Dedifferentiated amniotic fluid mesenchymal stem cell (primary cell): ENCODE measurements around the gene DLGAP4.

Experiments
- DNase-seq: peaks from one replicate; pipeline ENCODE4 v3.0.0-alpha.2; 2016; ENCODE audit errors: extremely low spot score

The DLGAP4 gene

DNA sequence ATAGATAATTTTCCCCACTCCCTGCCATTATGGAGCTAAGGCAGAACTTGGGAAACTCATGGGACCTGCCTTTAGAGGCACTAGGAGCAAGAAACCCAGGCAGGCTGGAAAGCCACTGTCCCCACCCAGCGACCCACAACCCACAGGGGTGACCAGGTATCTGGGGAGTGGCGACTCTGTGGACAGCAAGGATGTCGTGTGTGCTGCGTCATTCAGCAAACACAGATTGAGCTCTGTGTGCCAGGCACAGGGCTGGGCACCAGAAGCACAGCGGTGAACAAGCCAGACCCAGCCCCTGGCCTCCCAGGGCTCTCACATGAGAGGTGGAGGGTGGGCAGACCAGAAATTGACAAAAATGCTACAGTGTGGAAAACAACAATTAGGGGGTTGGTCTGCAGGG, 27.7 kb downstream of the DLGAP4 start:
- DNase-seq = no peak

DNA sequence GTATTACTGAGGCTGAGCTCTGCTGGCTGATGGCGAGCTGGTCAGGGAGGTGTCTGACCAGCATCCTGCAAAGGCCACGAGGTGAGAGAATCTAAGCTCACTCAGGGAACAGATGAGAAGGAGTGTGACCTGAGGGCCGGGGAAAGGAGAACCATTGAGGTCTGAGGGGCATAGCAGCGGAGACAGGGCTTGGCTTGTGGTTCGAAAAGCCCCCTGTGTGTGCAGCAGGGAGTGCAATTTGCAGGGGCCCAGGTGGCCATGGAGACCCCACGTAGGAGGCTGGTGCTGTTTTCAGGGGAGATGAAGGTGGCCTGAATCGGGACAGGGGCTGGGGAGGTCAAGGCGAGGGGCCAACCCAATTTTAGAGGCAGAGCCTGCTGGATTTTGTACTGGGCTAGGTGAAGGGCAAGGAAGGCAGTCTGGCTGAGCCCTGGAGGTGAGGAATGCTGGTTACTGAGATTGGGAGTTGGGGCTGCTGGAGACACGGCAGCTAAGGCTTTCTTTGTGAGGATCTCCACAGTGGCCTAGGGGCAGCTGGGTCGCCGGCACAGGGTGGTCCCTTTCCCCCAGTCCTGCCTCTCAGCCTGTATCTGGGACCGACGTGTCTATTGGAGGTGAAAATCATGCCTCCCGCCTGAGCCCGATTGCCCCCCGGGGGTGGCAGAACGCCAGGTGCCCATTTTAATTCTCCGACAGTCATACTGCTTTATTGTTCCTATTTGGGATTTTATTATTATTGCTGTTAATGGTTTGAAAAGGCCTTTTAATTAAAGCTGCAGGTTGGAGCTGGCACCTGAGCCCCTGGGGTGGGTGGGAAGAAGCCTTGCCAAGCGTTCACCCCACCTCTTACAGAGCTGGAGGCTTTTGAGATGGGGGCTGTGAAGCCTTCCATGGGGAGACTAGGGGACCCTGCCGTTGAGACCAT, 28.4 kb downstream of the DLGAP4 start:
- DNase-seq = no peak

DNA sequence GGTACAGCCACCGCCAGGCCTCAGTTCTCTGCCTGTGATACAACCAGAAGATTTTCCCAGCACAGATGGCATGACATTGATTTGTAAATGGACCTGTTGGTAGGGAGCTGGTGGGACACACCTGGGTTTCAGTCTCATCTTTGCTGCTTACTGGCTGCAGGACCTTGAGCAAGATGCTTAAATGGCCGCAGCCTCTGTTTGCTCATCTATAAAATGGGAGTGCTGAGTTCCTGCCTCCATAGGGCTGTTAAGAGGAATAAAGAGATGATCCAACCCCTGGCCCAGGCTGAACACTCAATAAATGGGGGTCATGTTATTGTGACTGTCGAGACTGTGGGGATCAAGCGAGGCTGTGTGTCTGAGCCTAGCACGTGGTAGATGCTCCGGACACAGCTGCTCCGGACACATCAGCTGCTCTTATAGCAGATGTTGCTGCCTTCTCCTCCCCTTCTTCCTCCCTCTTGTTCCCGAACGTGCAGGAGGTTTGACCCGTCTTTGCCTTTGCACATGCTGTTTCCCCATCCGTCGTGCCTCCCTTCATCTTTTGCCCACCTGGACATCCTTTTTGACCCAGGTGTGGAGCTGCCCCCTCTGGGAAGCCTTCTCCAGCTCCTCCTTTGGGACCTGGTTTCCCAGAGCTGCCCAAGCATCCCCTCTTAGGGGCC, 29.2 kb downstream of the DLGAP4 start:
- no peak for DNase-seq

DNA sequence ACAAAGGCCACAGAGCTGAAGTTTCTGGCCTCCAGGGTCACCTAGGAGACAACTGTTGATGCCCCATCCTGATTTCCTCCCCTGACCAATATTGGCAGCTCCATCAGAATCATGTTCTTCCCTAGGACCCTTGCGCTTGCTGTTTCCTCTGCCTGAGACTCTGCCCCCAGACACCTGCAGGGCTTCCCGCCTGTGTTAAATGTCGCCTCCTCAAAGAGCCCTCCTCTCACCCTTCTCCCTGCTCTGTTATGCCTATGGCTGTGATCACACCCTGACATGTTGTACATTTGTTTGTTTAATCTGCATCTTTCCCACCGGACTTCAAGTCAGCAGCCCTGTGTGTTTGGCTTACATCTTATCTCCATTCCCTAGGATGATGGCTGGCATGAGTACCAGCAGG, 30.1 kb downstream of the DLGAP4 start:
- no peak for DNase-seq

DNA sequence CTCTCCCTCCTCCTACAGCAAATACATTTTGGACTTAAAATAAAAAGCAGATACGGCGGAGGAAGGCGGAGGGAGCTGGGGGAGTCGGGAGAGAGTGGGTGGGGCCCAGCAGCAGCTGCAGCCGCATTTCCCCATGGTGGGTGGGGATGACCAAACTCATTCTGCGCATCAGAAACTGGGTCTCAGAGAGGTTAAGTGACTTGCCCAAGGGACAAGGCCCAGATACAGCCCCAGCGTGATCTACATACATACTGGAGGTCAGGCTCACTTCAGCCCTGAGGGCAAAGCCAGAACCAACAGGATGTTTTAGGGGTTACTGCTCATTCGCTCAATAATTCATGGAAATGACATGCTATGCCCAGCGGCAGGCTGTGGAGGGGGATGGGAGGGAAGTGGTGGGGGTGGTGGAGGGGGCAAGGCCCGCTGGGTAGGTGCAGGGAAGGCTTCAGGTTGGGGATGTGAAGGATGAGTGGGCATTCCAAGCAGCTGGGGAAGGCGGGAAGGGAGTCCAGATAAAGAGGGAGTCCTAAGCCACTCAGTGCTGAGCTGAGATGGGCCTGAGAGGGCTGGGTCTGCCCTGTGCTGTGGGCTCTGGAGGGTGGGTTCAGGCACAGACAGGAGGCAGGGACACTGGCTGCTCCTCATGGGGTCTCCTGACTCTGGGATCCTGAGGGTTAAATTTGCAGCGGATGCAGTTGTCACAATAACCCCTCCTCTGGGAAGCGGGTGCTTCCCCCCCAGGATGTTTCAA, 31.0 kb downstream of the DLGAP4 start:
- DNase-seq = no peak

DNA sequence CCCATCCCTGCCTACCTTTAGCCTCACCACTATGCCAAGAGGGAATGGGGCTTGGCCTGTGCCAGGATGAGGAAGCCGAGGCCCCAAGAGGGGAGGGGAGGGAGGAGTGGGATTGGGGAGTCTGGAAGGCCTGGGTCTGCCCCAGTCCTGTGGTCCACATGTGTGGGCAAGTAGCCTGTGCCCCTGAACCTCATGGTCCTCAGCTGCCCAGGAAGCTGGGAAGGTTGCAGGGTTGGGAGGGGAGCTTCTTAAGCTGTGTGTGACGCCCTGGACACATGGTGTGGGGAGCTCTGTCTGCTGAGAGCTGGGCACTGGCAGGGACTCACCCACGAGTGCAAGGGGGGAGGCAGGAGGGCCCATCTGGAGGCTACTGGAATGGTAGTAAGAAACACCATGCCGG, 31.7 kb downstream of the DLGAP4 start:
- DNase-seq = no peak

DNA sequence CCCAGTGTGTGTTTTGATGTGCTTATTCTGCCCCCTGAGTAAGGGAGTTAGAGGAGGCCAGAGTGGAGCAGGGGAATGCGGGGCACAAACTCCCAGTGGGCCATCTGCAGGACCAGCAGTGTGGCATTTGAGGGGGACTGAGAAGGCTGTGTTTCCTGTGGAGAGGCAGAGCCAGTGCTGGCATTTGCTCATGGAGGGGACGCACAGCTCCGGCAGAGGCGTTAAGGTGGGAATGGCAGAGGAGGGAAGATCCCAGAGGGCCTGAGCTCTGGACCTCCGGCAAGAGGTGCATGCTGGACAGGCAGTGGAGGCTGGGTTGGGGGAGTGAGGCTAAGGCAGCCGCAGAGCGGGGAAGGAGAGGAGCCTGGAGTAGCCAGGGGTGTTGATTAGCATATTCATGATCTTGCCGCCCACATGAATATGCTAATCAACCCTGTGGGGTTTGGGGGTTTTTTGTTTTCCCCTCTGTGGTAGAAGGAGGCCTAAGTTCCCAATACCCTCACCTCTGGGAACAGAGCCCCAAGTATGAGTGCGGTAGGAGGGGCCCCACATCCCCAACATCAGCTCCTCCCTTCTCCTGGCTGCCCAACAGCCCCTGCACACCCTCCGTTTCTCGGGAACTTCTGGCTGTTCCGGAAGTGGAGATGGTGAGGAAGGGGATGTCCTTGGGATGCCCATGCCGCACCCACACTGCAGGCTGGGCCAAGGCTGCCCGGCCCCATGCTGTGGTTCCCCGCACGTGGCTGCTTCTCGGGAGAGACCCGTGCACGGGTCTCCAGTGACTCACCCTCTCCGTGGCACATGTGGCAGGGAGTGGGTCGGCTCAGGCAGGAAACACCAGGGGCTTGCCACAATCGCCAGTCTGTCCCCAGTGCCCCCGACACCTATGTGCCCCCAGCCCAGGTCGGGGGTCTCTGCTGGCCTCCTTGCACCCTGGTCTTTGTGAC, 33.8 kb downstream of the DLGAP4 start:
- DNase-seq = no peak

DNA sequence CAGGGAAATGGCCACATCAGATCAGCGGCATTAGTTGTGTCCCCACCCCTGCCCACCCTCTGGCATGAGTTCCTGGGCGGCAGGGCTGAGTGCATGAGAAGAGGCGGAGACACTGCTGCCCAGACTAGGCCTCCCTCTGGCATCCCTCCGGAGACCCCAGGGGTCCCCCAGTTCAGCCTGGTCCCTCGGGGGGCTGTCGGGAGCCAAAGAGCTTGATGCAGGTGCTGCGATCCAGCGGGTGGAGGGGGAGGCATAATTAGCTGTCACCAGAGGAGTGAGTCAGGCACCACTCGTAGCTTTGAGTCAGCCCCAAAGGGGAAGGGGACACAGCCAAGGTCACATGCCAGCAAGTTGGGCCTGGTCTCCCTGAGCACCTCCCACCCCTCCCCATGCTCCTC, 34.5 kb downstream of the DLGAP4 start:
- no peak for DNase-seq

DNA sequence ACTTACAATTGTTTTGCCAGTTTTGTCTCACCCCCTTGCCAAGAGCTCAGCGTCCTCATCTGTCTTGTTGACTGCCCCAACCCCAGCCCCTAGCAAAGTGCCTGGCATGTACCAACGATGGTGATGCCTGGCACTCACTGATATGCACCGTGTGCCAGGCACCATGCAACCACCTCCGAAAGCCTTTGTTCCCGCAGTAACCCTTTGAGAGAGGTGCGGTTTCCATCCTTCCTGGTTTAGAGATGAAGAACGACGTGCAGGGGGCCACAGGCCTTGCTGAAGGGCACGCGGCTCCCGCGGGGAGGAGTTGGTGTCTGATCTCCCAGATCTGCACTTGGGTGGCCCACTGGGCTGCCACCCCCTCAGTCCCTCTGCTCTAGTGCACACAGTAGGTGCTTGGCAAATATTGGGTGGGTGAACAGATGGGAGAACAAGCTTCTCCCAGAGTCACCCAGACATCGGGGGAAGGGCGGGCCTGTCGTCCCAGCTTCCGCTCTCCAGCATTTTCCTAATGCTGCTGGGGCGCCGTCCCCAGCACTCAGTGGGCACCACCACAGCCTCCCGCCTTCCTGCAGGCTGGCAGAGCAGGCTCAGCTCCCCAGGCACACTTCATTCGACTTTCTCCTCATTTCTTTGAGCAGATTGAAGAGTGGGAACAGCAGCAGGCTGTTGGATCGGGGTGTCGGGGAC, 35.3 kb downstream of the DLGAP4 start:
- DNase-seq = no peak

DNA sequence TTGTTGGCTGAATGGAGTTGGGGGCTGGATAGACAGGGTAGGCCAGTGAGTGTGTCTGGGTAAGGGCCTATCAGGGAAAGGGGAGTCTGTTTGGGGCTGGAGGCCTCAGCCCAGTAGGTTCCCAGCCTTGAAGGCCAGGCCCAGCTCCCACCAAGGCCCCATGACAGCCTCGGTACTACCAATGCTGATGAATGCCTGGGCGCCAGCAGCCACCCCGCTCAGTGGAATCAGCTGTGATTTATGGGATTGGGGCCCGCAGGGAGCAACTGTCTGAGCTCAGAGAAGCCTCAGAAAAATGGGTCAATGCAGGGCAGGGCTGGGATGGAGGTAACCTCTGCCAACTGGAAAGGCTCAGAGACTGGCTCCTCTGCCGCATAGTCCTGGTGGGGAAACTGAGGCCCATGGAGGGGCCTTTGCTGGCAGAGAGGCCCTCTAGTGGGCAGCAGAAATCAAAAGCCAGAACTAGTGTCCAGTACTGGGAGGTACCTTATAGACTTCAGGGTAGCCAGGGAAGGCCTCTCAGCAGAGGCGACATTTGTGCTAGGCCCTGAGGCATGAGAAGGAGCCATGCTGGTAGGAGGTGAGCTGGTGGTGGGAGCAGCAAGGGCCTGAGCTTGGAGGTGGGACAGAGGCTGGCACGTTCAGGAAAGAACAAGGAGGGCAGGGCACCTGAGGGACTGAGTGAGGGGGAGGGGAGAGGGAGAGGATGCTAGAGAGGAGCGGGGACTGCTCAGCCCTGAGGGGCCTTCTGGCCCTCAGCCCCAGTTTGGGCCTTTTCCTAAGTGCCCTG, 36.4 kb downstream of the DLGAP4 start:
- no peak for DNase-seq

DNA sequence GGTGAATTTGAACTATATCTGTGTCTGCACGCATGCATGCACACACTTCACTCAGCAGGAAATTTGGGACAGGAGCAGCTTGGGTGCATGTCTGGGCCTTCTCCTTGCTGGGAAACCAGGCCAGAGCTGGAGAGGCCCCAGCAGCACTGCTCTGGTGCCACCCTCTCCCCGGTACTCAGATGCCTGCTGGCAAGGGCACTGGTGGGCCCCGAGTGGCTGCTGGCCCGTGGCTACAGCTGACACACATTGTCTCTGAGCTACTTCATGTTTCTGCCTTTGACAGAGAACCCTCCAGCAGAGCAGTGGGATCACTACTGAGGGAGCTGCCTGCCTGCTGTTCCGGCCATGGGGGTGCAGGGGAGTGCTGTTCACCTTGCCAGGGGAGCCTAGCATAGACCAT, 37.5 kb downstream of the DLGAP4 start:
- DNase-seq = no peak

DNA sequence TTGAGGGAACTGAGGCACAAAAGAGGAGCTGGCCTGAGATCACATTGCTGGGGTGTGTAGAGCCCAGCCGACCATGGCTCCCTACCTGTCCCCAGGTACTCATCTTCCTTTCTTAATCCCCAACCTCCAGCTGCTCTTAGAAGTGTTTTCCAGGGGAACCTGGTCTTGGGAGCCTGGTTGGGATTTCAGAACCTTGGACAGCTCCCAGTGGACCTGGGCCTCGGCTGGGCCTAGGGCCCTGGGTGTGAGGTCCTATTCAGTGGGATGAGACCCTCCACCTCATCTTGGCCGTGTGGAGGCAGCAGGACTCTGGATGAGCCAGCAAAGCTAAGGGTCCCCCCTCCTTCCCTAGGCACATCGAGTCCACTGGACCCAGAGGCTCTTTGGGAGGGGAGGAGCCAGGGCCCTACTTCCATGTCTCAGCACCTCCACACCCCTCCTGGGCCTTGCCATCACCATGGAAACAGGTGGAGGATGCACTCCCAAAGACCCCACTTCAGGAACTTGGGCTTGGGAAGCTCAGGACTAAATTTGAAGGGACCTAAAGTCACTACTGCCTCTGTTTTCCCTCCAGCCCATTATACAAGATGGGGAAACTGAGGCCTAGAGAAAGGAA, 38.5 kb downstream of the DLGAP4 start:
- DNase-seq = no peak

DNA sequence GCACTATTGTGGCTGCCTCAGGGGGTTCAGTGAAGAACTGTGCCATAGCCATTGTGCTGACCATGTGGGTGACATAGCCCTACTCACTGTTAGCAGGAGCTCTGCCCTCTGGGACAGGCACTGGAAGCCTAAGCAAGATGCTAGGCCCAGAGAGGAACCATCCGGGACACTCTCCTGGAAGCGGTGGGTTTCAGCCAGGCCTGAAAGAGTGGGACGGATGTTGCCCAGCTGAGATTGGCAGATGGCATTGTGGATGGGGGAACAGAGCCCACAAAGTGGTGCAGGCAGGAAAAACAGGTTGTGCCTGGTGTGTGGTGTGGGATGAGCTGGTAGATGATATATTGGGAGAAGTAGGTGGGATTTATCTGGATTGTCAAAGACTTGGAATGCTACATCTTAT, 40.1 kb downstream of the DLGAP4 start:
- no peak for DNase-seq

DNA sequence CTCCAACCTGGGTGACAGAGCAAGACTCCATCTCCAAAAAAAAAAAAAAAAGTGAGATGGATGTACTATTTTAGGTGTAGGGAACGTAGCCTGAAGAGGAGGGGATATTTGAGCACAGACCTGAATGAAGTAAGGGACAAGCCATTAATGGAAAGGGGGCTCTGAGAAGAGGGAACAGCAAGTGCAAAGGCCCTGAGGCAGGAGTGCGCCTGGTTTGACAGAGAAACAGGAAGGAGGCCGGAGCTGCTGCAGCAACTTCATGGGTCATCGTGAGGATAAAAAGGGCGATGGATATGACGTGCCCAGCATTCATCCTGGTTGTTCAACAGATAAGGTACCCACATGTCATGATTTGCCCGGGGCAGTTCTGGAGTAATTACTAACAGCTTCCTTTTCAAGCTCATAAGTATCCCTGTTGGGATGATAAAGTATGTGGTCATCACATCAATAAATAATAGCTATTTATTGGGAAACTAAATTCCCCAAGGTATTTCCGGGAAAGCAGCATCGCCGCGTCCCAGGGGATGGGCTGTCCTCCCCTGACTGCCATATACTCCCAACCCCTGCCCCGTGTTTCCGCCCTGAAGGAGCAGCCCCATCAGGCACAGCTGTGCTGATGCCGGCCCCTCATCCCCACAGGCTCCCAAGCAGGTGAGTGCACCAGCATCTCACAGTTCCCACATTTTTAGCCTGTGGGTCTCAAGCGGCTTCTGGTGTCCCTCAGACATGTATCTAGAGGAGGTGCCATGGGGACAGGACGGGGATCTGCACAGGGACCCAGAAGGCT, 43.4 kb downstream of the DLGAP4 start:
- DNase-seq = no peak

DNA sequence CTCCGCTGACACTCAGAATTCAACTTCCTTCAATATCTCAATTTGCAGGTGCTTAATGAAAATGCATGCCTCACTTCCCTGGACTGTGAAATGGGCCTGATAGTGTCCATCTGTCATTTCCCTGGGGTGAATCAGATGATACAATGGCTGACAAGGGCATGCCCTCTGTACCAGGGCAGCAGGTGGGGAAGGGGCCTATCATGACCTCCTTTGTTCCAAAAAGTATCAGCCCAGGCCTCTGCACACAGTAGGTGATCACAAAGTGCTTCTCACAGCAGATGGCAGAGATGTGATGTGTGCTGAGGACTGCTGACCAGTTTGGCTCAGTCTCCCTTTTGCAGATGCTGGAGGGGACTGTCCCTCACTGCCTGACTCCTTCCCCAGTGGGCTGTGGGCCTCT, 44.3 kb downstream of the DLGAP4 start:
- no peak for DNase-seq

DNA sequence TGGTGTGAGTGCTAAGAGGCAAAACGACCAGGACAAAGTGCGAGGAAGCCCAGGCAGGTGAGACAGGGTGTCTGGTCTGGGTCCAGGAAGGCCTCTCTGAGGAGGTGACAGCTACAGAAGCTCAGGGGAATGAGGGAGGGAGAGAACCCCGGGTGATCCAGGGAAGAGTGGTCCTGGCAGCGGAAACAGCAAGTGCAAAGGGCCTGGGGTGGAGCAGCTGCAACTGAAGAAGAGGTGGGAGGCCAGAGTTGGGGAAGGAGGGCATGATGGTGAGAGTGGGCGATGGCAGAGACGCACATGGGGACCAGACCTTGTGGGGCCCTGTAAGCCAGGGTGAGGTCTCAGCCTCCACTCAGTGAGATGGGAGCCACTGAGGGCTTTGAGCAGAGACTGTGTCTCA, 45.8 kb downstream of the DLGAP4 start:
- DNase-seq = no peak

DNA sequence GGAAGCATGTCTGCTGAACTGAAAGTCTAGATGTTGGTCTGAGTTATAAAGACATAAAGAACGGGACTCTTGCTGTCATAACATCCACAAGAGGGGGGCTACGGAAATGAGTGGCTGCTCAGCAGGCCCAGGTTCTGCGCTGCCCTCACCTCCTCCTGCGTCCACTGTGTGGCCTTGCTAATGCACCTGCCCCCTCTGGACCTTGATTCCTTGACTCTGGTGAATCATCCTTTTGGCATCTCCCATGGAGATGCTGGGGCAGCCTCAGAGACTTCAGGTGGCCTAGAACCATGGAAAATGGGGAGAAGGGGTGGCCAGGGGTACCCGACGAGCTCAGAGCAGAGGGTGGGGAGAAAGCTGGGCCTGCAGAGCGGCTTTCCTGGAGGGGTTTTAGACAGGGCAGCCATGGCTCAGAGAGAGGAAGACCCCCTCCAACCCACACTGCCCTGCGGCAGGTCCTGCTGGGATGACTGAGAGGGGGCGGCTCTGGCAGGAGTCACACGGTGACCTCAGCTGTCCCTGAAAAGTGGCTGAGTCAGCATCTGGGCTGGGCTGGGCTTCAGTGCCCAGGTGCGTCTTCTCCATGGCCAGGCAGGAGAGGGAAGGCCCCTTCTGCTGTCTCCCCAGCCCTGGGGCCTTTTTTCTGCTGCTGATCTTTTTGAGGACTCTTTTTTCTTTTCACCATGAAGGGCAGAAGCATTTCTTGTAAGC, 46.9 kb downstream of the DLGAP4 start:
- DNase-seq = no peak

DNA sequence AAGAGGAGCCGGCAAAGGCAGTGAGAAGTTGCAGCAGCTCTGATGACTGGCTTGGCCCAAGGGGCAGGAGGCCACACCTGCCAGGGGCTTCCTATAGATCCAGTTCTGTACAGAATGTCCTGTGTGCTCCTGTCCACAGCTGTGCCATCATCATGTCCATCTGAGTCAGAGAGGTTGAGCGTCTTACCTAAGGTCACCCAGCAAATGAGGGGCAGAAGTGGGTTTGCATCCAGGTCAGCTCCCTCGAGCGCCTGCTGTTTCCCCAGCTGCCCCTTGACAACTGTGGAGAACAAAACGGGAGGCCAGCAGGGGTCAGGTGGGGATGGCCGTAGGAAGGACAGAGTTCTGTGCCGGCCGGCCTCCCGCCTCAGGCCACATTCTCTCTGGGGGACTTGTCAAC, 47.6 kb downstream of the DLGAP4 start:
- no peak for DNase-seq
